HCT116 (cell line): Measurements from ENCODE around the gene SLC35F6. TPM values are rescaled to one million over a fixed set of nuclear protein-coding genes. Genes with fewer than 3 reads are reported as not detected.

Experiments used
- ATAC-seq: fragments of 200-7000 bp; cut with Tn5 transposase; 2 replicates; pipeline ENCODE4 v1.9.1; 2020; ENCODE audit warnings: mild to moderate bottlenecking, moderate library complexity
- BruUV-seq: library from RNA; stranded (reverse); fragments of 400-500 nt; replicated peaks from 2 replicates; lab custom pipeline; 2021; lab: Mats Ljungman, UMichigan
- CTCF ChIA-PET: fragments of 300-600 bp; sonication (Branson Sonifier 250); formaldehyde crosslinking; loops from one replicate; lab custom pipeline; 2021; ENCODE audit warnings: antibody characterized with exemption; lab: Charles Lee
- POLR2A ChIA-PET: fragments of 300-600, 350-600 bp; sonication (Branson Sonifier 250); formaldehyde crosslinking; loops from one replicate; lab custom pipeline; 2021; ENCODE audit warnings: antibody characterized with exemption; lab: Charles Lee
- RAD21 ChIA-PET, 2 experiments: fragments of 300-600 bp; sonication (Branson Sonifier 250); formaldehyde crosslinking; loops; one replicate each; lab custom pipeline; 2023; ENCODE audit warnings: low total read pairs in 2 of 2; ENCODE audit not compliant: uncharacterized antibody in 2 of 2, unreplicated experiment in 2 of 2, low non-redundant PET in 1 of 2; lab: Charles Lee
- DNase-seq: peaks from one replicate; pipeline ENCODE4 v3.0.0-alpha.2; 2010; ENCODE audit warnings: low read depth, low spot score
- H2AFZ ChIP-seq: fragments of 200-600 bp; shearing (Covaris generic), sonication (generic); 2 replicates; pipeline ENCODE4 v1.6.1; 2017; ENCODE audit warnings: low read depth, mixed run types, mixed read lengths, antibody characterized with exemption, low read length; ENCODE audit not compliant: poor library complexity, severe bottlenecking
- H3K27ac ChIP-seq: 2 replicates; pipeline ENCODE4 v1.5.1; 2012; ENCODE audit warnings: low read depth, low read length
- H3K27me3 ChIP-seq: fragments of 200-600 bp; sonication (generic); 2 replicates; pipeline ENCODE4 v1.6.1; 2016; ENCODE audit warnings: mixed run types, low read length, mixed read lengths; ENCODE audit not compliant: insufficient read depth
- H3K36me3 ChIP-seq, 2 experiments: fragments of 200-500 bp in 1 of 2; fragments of 200-600 bp in 1 of 2; sonication (Bioruptor generic) in 1 of 2; sonication (generic) in 1 of 2; 2 replicates each; pipeline versions ENCODE4 v1.5.1 to v1.6.1; 2014 to 2016; ENCODE audit warnings: low read length in 2 of 2, inconsistent platforms in 1 of 2, mixed read lengths in 1 of 2, mixed run types in 1 of 2; ENCODE audit not compliant: insufficient read depth in 2 of 2, control insufficient read depth in 1 of 2
- H3K4me1 ChIP-seq, 2 experiments: fragments of 200-600 bp in 1 of 2; sonication (generic) in 1 of 2; 2 replicates each; pipeline versions ENCODE4 v1.5.1 to v1.6.1; 2012 to 2017; ENCODE audit warnings: low read length in 2 of 2, inconsistent platforms in 1 of 2, mild to moderate bottlenecking in 1 of 2, mixed read lengths in 1 of 2, mixed run types in 1 of 2, moderate library complexity in 1 of 2; ENCODE audit not compliant: insufficient read depth in 2 of 2, control insufficient read depth in 1 of 2
- H3K4me2 ChIP-seq: fragments of 200-600 bp; sonication (generic); 2 replicates; pipeline ENCODE4 v1.6.1; 2017; ENCODE audit warnings: mixed run types, low read length, mixed read lengths
- H3K4me3 ChIP-seq, 2 experiments: fragments of 200-600 bp in 1 of 2; sonication (generic) in 1 of 2; replicated peaks in 1 of 2; 2 replicates each; pipeline ENCODE4 v1.5.1; 2011 to 2016; ENCODE audit warnings: low read length in 2 of 2, control low read depth in 1 of 2, low read depth in 1 of 2, mild to moderate bottlenecking in 1 of 2, mixed read lengths in 1 of 2, mixed run types in 1 of 2
- H3K79me2 ChIP-seq: fragments of 200-600 bp; sonication (generic); 2 replicates; pipeline ENCODE4 v1.6.1; 2017; ENCODE audit warnings: mild to moderate bottlenecking, mixed run types, low read length, moderate library complexity, mixed read lengths; ENCODE audit not compliant: insufficient read depth
- H3K9ac ChIP-seq: fragments of 200-600 bp; sonication (generic); 2 replicates; pipeline ENCODE4 v1.6.1; 2016; ENCODE audit warnings: low read length, mixed read lengths
- H3K9me2 ChIP-seq: fragments of 200-600 bp; sonication (generic), shearing (Covaris generic); 2 replicates; pipeline ENCODE4 v1.6.1; 2017; ENCODE audit warnings: mixed run types, mild to moderate bottlenecking, moderate library complexity; ENCODE audit not compliant: insufficient read depth
- H3K9me3 ChIP-seq, 2 experiments: fragments of 200-500 bp in 1 of 2; fragments of 200-600 bp in 1 of 2; sonication (Bioruptor generic) in 1 of 2; sonication (generic) in 1 of 2; 2 replicates each; pipeline ENCODE4 v1.6.1; 2014 to 2017; ENCODE audit warnings: low read length in 2 of 2, mixed read lengths in 2 of 2, inconsistent platforms in 1 of 2, low read depth in 1 of 2, mild to moderate bottlenecking in 1 of 2, mixed run types in 1 of 2, moderate library complexity in 1 of 2; ENCODE audit not compliant: control insufficient read depth in 1 of 2, insufficient read depth in 1 of 2
- H4K20me1 ChIP-seq: fragments of 200-600 bp; sonication (generic), shearing (Covaris generic); 2 replicates; pipeline ENCODE4 v1.6.1; 2017; ENCODE audit warnings: mixed run types, mild to moderate bottlenecking, moderate library complexity; ENCODE audit not compliant: insufficient read depth
- EGR1 ChIP-seq: IDR thresholded peaks from 2 replicates; pipeline ENCODE4 v1.6.1; 2012; ENCODE audit warnings: low read depth
- FOSL1 ChIP-seq: IDR thresholded peaks from 2 replicates; pipeline ENCODE4 v1.6.1; 2012; ENCODE audit warnings: low read depth
- MAX ChIP-seq: IDR thresholded peaks from 2 replicates; pipeline ENCODE4 v1.6.1; 2012
- POLR2A ChIP-seq: IDR thresholded peaks from 2 replicates; pipeline ENCODE4 v1.7.0; 2011; ENCODE audit warnings: borderline replicate concordance; ENCODE audit not compliant: insufficient read depth, insufficient read length; ENCODE audit errors: extremely low read depth
- REST ChIP-seq: IDR thresholded peaks from 2 replicates; pipeline ENCODE4 v1.6.1; 2012; ENCODE audit warnings: low read depth
- SIN3A ChIP-seq: IDR thresholded peaks from 2 replicates; pipeline ENCODE4 v1.6.1; 2012; ENCODE audit warnings: low read depth
- intact Hi-C: fragments of 100-400 bp; cut with micrococcal nuclease; formaldehyde crosslinking; loops from 2 replicates; pipeline ENCODE4 v1.10.0; 2022
- total RNA-seq: library from RNA; stranded (reverse); gene quantifications from one replicate; pipeline ENCODE4 v1.2.1, GENCODE V29; 2021; ENCODE audit not compliant: unreplicated experiment

The SLC35F6 gene
- total RNA-seq, 1 experiment from 2014 or later = 34.5 TPM

- ATAC-seq = no peak
- CTCF ChIA-PET = no interaction called here
- Histone ChIP-seq H3K79me2 (no peaks in the 10 kb centered on the region), H3K4me3 (no peak overlapping the region)
- no peak for TF ChIP-seq MAX
- no peak for TF ChIP-seq EGR1
- no peak for TF ChIP-seq POLR2A
- no peak for TF ChIP-seq SIN3A
- TF ChIP-seq FOSL1 = no peak
- TF ChIP-seq REST = no peak
- TF ChIP-seq, all 23 proteins: peak for 0
- BruUV-seq = no TSS peak
- DNase-seq = no peak
- no peaks in the 10 kb centered on the region for H3K9me3 ChIP-seq
- ChIA-PET RAD21 (interaction anchor here in 1 of 2 experiments (0.5 kb wide), 1 partner anchor 457 kb away, joined by 3 read pairs; no protein-coding TSS in a partner anchor), POLR2A (no interaction called here)
- H3K4me1 ChIP-seq = peaks cover 0 to under 1% of the 10 kb centered on the region in 2 experiments; a peak in 1 of 4 replicates
- no peaks in the 10 kb centered on the region for H3K9me2 ChIP-seq
- H4K20me1 ChIP-seq = no peaks in the 10 kb centered on the region
- no peaks in the 10 kb centered on the region for H3K27me3 ChIP-seq
- H3K9ac ChIP-seq = no peak overlapping the region
- no peak overlapping the region for H2AFZ ChIP-seq
- no peak overlapping the region for H3K27ac ChIP-seq
- intact Hi-C loops = no loop called here
- no peak overlapping the region for H3K4me2 ChIP-seq
- no peaks in the 10 kb centered on the region for H3K36me3 ChIP-seq
Observed at GRCh38 chr2:26811261-26811660, 47.2 kb downstream of the SLC35F6 start.
